ENCODE data around the gene BHLHE41.

BHLHE41 gene

GRCh38 chr12:26133521-26133920 is 8.7 kb upstream of the BHLHE41 start:
- DNase-seq, result no peak

- DNase-seq, result no peak
These were observed 8.0 kb upstream of the BHLHE41 start for GRCh38 chr12:26132866-26133265.

GRCh38 chr12:26131936-26132335 is 7.1 kb upstream of the BHLHE41 start:
- no peak for DNase-seq

GRCh38 chr12:26130728-26131127 is 5.9 kb upstream of the BHLHE41 start:
- no peak for DNase-seq

- DNase-seq, result no peak
These were observed 3.3 kb upstream of the BHLHE41 start for GRCh38 chr12:26128168-26128567.

- DNase-seq, result no peak
These were observed 2.6 kb upstream of the BHLHE41 start for GRCh38 chr12:26127404-26127803.

- peak; percentile 99 for DNase-seq
These were observed 1.8 kb upstream of the BHLHE41 start for GRCh38 chr12:26126340-26127284.

GRCh38 chr12:26125400-26126339 is 833 bp upstream of the BHLHE41 start:
- peak; percentile 99 for DNase-seq

- DNase-seq, result no peak
These were observed 1.3 kb downstream of the BHLHE41 start for GRCh38 chr12:26123482-26123980.

- peak; percentile 90 for DNase-seq
These were observed 2.0 kb downstream of the BHLHE41 start for GRCh38 chr12:26122681-26123481.

- DNase-seq, result peak; percentile 89
These were observed 2.7 kb downstream of the BHLHE41 start for GRCh38 chr12:26122061-26122680.

- DNase-seq, result peak; percentile 25
These were observed 3.3 kb downstream of the BHLHE41 start for GRCh38 chr12:26121323-26122060.

- no peak for DNase-seq
These were observed 4.1 kb downstream of the BHLHE41 start for GRCh38 chr12:26120561-26121274.

GRCh38 chr12:26119391-26119989 is 5.3 kb downstream of the BHLHE41 start:
- DNase-seq, result peak; percentile 88

- no peak for DNase-seq
These were observed 6.5 kb downstream of the BHLHE41 start for GRCh38 chr12:26118308-26118707.

GRCh38 chr12:26116829-26117715 is 7.8 kb downstream of the BHLHE41 start:
- DNase-seq, result no peak

- no peak for DNase-seq
These were observed 10.0 kb downstream of the BHLHE41 start for GRCh38 chr12:26114720-26115401.

Data from DMS53 (cell line).